GM18870 (cell line): ENCODE measurements around the gene DNAJC18.

Experiments used
- ATAC-seq: cut with Tn5 transposase; IDR thresholded peaks from one replicate; pipeline ENCODE4 v1.9.1; 2021; ENCODE audit warnings: moderate library complexity; ENCODE audit not compliant: unreplicated experiment

Gene DNAJC18

DNA sequence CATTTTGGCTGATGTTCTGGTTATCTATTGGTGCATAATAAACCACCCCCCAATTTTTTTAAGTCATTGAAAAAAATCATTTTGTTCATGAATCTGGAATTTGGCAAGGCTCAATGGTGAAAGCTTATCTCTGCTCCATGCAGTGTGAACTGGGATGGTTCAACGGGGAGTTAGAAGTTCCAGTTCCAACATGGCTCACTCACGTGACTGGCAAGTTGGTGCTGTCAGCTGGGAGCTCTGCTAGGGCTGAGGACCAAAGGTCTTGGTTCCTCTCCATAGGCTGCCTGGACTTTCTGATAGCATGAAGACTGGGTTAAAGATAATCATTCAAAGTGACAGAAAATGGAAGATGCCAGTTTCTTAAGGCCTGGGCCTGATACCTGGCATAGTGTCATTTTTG, 32.4 kb downstream of the DNAJC18 start:
- no peak for ATAC-seq

DNA sequence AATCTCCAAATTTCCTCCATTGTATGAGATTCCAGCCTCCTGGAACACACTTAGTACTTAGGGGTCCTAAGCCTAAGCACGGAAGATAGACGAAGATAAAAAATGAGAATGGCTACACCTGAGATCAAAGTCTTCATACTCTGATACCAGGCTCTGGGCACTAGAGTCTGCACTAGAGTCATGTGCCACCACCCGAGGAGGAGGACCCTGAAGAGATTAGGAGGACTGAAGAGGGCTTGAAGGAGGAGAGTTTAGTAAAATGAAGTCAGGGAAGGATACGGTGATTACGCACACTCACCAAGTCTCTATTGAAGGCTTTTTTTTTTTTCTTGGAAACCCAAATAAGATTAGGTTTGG, 34.9 kb downstream of the DNAJC18 start:
- ATAC-seq: no peak

DNA sequence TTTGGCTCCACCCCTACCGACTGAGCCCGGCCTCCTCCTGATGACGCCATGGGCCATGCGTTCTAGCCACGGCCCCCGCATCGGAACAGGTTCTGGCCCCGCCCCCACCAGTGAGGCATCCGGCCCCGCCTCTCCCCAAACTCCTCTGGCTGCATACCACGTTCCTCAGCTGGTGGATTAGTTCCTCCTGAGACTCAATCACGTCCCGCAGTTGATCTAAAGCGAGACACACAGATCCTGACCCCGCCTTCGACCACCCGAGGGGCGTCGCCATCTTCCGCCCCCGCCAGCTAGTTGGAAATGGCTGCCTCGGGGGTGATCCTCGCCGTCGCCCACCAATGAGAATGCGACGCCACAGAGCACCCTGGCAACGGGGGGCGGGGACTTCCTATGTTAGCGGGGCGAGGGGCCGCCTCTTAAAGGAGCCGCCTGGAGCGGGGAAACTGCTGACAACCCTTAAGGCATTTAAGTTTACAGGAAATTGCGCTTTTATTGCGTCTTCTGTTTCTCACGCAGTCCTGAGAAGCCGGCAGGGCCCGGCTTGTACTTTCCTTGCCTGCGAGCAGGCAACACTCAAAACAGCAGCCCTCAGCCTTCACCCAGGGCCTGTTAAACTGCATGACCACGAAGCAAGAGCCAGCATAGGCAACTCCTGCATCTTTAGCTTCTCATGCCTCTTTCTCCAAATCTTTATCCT, 35.4 kb downstream of the DNAJC18 start, which contains the start of gene SPATA24:
TSS of gene SPATA24 (minus strand) at position 303 of the 697 bp plus-strand sequence. CDS start at position 274, 29 bp downstream.
- peak; percentile 59 for ATAC-seq

DNA sequence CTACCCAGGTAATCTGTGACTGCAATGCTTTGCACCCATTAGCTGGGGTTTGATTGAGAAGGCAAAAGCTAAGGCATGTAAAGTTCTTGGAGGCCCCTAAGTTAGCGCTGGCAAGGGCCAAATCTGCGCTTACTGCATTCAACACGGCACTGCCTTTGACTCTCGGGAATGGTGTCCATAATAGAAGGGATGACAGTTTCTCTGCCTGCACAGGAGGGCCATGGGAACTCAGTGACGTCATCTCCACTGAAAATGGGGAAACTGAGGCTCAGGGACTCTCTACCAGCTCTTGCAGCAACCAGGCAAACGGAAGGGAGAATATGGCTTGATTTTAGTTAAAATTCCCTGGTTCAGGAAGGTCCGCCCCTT, 35.9 kb downstream of the DNAJC18 start:
- no peak for ATAC-seq

DNA sequence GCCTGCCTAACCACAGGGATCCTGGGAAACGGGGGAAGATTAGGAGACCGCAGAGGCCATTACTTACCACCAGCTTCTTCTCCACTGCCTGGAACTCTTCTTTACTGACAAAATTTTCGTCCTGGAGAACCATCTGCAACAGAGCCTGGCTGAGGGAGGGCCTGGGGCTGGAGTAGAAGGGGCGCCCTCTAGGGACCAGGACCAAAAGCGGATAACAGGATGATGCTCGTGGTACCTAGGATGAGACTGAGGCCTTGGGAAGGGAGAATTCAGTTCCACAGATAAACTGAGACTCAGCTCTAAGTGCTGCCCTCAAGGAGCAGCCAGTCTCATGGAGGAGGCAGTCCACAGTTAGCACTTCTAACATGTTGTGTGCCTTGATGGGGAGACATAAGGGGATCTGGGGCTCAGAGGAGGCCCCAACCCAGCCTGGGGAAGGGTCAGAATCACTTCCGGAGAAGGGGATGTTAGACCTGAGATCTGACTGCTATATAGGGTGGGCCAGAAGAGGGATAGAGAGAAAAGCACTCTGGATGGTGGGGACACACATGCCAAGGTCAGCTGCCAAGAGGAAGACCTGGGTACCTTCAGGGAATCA, 36.7 kb downstream of the DNAJC18 start:
- ATAC-seq: no peak

DNA sequence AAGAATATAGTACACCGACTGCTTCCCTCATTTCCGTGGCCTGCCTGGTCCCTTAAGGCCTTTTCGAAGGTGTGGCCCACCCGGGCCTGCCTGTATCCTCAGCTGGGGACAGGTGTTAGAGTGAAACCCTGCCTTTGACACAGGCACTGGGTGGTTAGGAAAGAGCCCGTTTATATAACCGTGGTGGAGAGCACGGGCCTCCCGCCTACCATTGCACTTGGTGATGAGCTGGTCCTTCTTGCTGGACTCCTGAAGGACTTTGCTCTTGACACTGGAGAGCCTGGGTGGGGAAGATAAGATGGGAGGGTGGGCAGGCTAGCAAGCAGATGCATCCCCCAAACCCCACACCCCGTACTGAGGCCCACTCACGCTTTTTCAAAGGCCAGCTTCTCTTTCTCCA, 37.8 kb downstream of the DNAJC18 start:
- ATAC-seq: no peak

DNA sequence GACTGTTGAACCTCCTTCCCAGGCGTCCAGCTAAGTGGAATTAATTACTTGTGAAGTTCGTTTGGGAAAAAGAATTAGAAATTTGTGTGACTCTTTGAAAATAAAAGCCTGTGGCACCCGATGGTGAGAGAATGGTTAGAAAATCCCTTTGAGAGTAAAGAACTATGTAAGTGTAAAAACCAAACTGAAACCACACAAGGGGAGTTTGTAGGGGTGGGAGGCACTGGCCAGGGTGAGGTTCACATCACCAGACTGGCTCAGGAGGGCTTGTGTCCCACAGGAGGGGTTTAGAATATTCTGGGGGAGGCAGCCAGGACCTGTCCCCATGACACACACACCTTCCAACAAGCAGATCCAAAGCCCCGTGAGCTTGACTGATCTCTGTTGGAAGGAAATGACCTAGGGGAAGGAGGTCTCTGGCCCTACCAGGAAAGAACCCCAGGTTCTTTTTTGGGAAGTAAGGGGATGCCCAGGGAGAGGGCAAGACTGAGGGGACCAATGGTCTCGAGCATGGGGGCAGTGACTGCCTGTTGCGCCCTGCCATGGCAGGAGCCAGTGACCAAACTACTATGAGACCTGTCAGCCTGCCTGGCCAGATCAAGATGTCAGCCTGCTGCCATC, 39.7 kb downstream of the DNAJC18 start:
- no peak for ATAC-seq

DNA sequence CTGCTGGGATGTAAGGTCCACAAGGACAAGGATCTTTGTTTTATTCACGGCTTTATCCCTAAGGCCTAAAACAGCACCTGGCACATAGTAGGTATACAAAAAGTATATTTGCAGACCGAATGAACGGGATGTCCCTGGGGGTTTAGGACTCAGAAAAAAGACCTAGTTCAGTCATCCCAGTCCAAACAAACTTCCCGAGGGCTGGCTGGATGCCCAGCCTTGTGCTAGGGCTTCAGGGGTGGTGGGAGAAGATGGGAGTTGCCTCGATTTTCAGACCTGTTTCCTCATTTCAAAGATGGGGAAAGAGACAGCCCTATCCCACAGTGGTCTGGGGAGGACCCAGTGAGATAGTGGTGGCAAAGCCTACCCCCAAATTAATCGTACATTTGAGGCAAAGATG, 41.4 kb downstream of the DNAJC18 start:
- no peak for ATAC-seq

DNA sequence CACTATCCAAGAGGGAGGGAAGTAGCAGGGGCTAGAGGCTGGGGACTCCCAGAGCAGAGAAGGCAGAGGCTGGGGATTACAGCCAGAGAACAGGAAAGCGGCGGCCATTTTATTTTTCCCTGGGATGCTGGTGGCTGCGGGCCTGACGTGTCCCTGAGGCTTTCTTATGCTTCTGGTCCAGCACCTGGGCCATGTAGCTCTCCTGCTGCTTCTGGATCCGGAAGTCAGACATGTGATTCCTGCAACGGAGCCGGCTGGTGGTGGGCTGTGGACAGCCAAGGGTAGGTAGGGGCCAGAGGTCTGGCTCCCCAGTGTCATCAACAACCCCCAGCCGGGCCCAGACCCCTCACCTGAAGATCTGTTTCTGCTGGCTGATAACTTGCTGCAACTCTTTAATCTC, 42.6 kb downstream of the DNAJC18 start:
- no peak for ATAC-seq

DNA sequence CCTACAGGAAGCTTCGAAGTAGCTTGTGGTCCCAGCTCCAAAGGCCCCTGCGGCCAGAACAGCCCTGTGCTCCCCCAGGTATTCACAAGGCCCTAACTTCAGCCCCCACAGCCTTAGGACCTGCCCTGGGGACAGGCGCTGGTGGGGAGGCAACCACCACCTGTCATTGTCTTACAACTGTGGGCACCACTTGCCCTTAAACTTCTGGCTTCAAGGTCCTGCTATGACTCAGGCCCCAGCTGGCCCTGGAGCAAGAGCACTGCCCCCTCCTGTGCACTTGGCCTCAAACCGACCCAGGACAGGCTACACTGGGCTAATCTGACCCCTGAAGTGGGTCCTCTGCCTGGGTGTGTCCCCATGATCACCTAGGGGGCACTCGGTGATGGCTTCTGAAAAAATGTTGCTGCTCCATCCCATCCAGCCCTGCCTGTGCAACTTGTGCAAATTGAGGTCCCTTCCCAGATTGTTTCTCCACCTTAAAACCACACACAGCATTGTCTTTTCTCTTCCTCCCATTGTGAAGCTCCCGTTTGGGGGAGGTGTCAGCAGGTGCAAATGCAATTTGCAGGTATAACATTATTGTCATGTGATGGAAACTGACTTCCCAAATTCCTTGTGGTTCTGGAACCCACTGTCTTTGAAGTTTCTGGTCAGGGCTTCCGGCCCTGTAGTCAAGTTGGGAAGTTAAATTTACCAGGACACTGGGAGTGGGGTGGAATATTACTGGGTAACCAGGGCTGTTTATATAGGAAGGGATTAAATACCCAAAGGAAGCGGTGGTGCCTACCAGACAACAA, 43.3 kb downstream of the DNAJC18 start:
- no peak for ATAC-seq

DNA sequence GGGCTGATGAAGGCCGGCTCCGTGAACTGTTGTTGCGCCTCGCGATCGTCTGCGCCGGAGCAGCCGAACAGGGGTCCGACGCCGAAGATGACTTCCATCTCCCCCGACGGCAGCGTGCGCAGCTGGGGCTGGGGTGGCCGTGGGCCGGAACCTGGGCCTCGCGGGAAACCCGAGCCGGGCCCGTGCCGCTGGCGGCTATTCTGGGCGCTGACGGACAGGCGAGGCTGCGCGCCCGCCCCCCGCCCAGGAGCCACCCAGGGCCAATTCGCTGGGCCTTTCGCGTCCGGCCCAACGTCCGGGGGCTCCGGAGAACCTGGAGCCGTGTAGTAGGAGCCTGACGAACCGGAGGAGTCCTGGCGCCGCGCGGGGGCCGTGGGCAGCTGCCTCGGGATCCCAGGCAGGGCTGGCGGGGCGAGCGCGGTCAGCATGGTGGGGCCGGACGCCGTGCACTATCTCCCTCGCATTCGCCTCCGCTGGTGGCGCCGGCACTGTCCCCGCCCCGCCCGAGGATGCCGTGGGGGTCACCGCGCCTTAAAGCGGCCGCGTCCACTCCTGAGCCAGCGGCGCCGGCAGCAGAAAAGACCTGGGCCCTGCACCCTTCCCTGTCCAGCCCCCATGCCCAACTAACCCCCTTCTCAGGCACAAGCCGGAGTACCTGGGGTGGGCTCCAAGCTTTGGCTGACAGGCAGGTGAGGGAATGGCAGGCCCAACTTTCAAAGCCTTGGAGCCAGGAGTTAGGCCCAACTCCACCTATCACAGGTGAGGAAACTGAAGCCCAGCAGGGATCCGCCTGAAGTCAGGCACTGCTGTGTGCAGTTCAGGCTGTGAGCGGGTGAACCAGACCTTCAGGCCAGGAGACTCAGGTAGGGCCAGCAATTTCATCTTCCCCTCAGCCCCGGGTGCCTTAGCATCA, 44.4 kb downstream of the DNAJC18 start, which contains the start of gene PROB1:
TSS of gene PROB1 (minus strand) at position 451 of the 913 bp plus-strand sequence. CDS start at position 428, 23 bp downstream.
- ATAC-seq: no peak

DNA sequence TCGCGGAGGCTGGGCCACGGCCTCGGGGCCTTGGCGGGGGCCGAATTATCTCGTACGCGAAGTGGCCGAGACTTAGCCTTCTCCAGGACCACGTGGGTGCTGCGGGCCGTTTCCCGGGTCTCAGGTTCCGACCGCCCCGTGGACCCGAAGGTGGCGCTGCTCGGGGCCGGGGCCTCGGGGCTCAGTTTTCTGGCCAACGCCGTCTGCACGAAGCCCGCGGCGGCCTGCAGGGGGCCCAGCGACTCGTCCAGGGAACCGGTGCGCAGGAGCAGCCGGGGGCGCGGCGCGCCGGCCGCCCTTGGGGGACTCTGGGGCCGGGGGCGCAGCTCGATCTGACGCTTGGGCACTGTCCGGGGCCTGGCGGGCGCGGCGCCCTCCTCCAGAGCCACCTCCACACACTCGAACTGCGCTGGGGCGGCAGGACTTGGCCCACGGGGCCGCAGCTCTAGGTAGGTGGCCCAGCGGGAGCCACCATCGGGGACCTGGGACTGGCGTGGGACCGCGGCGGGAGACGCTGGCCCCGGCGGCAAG, 45.1 kb downstream of the DNAJC18 start:
- ATAC-seq: no peak

DNA sequence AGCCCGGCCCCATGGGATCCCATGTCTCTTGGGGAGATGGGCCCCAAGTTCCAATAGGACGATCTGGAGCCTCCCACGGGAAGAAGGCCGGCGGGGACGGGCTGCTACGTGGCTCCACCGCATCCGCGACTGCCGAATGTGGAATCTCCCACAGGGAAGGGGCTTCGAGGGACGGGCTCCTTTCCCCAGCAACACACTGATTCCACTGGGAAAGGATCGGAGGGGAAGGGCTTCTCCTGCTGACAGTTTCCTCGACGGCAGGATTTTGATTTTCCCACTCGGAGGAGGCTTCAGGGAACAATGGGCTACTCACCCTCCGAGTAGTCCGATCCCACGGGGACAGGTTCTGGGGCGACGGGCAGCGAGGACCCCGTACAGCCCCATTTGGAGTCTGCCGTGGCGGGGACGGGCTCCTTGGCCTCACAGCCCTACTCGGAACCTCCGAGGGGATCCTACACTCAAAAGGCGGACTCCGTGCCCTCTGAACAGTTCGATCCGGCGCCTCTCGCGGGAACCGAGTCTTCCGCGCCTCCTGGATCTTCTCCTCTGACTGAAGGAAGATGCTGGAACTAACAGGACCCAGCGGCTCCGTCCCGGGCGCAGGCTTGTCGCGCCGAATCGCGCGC, 45.7 kb downstream of the DNAJC18 start:
- no peak for ATAC-seq

DNA sequence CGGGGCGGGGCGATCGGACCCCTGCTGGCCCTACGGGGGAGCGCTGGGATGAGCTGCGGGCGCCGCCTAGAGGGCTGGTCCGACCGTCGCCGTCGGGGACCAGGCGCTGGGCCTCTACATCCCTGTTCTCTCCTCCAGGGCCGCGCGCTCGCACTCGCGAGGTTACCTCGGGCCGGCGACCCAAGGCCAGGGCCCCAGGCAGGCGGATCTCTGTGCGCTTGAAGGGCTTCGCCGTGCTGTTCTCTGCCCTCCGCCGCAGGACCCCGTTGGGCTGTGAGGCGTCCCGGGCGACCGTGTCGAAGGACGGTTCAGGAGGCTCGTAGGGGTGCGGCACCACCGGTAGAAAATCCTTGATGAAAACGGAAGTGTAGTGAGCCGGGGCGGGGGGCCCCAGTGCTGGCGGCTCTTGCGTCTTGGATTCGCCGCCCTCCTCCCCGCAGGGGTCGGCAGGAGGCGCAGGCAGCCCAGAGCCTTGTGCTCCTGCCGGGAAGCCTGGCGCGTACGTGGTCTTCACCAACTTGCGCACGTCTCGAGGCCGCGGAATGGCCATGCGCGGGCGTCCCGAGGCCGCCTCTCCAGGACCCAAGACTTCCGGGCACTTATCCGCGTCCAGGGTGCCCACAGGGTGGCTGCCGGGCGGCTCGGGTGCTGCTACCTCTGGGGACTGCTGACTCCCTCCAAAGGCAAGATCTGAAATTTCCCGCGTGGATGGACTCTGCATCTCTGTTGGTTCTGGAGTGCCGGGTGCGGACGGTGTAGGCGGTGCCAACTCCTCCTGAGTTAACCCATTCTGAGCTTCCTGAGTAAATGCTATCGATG, 46.4 kb downstream of the DNAJC18 start:
- ATAC-seq: peak; percentile 37

DNA sequence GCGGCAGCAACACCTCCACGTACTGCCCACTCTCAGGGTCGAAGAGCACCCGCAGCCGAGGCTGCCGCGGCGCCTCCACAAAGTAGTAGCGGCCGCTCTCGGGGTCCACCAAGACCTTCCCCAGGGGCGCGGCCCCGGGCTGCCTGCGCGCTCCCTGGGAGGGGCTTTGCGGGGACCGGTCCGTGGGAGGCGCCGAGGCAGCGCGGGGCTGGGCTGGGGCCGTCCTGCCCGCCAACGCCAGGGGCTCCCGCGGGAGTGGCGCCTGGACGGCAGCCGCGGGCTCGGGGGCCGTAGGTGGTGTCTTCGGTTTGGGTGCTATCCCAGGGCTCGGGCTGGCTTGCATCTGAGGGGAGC, 47.0 kb downstream of the DNAJC18 start:
- ATAC-seq: no peak

DNA sequence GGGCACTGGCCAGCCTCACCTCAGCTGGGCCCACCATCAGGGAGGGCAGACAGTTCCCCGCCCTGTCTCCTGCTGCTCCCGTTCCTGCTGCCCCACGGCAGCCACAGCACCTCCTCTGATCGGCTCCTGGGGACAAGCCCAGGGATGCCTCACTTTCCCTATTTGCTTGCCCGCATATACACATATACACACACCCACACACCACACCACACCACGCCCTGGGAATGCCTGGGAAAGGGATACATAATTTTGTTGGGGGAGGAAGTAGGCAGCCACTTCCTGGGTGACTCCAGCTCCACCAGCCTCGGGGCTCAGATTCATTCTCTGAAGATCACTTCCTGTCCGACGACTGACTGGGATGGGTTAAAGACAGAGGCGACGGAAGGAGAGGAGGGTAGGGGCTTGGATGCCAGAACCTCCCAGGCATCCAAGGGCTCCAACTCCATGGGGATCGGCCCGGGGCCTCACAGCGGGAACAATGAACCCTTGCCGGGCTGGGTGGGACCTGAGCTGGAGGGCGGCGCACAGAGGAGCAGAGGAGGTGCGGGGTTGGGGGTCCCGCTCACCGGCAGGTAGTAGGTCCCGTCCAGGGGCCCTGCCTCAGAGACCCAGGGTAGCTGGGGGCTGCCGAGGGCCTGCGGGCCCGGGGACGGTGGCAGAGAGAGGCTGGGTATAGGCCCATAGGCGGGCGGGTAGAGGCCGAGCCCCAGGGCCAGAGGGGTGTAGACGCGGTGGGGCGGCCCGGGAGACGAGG, 47.6 kb downstream of the DNAJC18 start:
- ATAC-seq: no peak

DNA sequence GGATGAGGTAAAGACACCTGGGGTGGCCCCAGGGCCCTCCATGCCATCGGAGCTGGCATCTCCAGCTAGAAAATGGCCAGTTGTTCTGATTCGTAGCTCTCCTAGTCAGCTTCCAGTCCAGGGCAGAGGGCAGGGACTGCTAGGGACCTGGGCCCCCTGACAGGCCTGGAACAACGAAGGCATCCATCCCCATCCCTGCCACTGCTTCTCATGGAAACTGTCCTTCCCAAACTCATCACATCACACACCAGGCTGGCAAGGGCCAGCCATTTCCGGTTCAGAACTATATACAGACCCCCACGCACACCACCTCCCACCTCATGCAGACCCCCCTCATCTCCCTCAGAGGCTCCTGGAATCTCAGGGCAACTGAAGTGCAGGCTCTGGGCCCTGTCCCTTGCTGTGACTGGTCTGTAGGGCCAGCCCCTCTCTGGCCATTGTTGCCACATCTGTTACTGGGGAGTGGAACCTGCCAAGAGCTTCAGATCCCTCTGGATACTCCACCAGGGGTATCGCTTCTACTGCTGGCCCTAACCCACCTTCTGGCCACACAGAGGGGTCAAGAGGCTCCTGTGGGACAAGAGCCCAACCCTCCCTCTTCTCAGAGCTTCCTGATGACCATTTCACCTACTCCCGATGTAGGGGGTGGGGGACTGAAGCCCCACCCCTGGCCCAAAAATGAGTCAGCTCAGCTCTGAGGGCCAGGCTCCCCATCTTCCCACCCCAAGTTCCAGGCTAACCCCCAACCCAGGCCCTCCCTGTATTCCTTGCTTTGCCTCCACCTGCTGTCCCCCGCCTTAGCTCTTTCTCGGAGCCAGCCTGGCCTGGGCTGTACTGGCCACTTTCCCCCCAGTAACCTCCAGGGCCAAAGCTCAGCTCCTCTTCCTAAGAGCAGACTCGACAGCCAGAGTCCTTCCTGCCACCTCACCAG, 48.4 kb downstream of the DNAJC18 start:
- no peak for ATAC-seq
